ENCODE results near the gene NXPE3.

NXPE3 gene

DNA sequence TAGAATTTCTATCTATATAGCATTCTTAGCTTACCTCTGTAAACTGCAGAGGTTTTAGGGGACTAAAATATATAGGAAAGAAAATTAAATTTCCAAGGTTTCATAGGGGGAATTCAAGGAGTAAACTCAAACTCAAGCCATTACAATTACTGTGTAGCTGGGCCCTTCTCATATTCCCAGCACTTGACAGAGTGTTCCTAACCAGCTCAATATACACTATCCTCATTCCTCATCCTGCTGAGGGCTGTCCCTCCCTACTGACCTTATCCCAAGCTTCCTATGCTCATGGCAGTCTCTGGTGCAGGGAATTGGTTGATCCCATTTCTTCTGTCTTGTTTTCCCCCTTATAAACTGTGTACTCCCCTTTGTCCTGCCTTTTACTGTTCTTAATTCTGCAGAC, 33.9 kb downstream of the NXPE3 start:
- in situ Hi-C loops (cut with MboI; ENCODE audit: low sequenced_read_pairs, unreplicated experiment), result loop anchor here (5.0 kb wide), 1 partner anchor 719 kb away; no protein-coding TSS in a partner anchor

DNA sequence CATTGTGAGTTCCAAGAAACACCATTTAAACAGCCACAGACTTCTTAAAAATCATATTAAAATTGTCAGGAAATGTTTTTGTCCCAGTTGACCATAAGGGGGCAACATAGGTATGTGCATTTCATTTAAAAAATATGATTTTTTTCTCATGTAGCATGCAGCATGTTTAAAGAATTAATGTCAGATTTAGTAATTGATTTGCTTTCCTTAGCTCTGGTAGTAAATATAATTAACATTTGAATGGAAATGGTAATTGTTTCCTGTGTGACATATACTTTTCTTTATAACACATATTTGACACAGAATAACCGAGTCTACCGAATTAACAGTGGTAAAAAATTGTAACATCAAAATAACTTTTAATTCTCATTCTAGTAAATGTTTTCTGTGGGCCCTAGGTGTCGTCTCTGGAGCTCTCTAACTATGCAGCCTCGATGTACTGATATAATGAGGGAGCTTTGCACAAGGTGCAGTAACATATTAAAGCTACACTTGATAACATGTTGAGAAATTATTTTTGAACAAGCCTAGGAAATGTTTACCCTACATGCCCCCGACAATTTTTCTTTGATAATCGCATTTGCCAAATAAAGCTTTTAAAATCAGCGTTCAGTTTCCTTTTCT, 34.9 kb downstream of the NXPE3 start:
- TF ChIP-seq, protein P1, sequence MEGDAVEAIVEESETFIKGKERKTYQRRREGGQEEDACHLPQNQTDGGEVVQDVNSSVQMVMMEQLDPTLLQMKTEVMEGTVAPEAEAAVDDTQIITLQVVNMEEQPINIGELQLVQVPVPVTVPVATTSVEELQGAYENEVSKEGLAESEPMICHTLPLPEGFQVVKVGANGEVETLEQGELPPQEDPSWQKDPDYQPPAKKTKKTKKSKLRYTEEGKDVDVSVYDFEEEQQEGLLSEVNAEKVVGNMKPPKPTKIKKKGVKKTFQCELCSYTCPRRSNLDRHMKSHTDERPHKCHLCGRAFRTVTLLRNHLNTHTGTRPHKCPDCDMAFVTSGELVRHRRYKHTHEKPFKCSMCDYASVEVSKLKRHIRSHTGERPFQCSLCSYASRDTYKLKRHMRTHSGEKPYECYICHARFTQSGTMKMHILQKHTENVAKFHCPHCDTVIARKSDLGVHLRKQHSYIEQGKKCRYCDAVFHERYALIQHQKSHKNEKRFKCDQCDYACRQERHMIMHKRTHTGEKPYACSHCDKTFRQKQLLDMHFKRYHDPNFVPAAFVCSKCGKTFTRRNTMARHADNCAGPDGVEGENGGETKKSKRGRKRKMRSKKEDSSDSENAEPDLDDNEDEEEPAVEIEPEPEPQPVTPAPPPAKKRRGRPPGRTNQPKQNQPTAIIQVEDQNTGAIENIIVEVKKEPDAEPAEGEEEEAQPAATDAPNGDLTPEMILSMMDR (IDR thresholded peaks at IDR 0.05; ENCODE audit: borderline replicate concordance, control extremely low read depth, extremely low read depth, insufficient read depth, missing control alignments), result peak; percentile 17
- in situ Hi-C loops (cut with MboI; ENCODE audit: low sequenced_read_pairs, unreplicated experiment), result loop anchor here (5.0 kb wide), 1 partner anchor 718 kb away; no protein-coding TSS in a partner anchor
- no peak for DNase-seq (ENCODE audit: low spot score)

More for the DNA sequence above, 33.9 kb downstream of the NXPE3 start:
- no peak for DNase-seq (ENCODE audit: low spot score)
- TF ChIP-seq, protein P1 (IDR thresholded peaks at IDR 0.05; ENCODE audit: borderline replicate concordance, control extremely low read depth, extremely low read depth, insufficient read depth, missing control alignments), result no peak

DNA sequence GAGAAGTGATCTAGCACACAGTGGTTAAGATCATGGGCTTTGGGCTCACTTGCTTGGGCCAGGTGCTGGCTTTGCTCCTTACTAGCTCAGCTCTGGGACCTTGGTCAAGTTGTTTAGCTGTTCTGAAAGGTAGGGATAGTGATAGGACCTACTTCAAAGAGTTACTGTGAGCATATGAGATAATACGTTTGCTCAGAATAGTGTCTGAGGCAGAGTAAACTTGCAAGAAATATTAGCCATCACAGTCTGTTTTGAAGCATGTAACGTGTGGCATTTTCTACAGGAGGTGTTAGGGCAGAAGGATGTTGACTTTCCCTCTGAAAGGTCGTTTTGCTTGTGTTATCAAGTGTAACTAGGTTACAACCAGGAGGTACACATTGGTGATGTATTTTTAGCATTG, 35.8 kb downstream of the NXPE3 start:
- DNase-seq (ENCODE audit: low spot score), result no peak
- in situ Hi-C loops (cut with MboI; ENCODE audit: low sequenced_read_pairs, unreplicated experiment), result loop anchor here (5.0 kb wide), 1 partner anchor 717 kb away; no protein-coding TSS in a partner anchor
- TF ChIP-seq, protein P1 (IDR thresholded peaks at IDR 0.05; ENCODE audit: borderline replicate concordance, control extremely low read depth, extremely low read depth, insufficient read depth, missing control alignments), result no peak

DNA sequence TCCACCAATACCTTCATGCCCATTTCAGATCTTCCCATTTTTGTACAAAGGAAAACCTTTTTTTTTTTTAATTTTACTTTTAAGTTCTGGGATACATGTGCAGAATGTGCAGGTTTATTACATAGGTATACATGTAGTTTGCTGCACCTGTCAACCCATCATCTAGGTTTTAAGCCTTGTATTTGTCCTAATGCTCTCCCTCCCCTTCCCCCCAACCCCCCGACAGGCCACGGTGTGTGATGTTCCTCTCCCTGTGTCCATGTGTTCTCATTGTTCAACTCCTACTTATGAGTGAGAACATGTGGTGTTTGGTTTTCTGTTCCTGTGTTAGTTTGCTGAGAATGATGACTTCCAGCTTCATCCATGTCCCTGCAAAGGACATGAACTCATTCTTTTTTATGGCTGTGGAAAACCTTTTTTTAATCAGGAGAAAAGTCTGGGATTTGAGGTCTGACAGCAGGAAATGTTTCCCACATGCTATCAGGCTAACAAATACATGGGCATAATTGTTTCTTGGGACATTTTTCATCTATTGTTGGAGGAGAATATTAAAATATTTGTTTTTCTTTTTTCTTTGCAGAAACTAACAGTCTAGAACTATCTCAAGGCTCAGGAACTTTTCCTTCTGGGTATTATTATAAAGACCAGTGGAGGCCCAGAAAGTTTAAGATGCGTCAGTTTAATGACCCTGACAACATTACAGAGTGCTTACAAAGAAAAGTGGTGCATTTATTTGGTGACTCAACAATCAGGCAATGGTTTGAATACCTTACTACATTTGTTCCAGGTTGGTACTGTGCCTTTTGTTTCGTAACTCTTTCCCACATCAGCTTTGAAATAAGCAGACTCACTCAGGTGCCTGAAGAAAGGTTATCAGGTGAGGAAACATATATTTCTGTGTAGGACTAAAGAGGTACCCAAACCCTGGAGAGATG, 37.5 kb downstream of the NXPE3 start:
- DNase-seq (ENCODE audit: low spot score), result no peak
- TF ChIP-seq, protein P1 (IDR thresholded peaks at IDR 0.05; ENCODE audit: borderline replicate concordance, control extremely low read depth, extremely low read depth, insufficient read depth, missing control alignments), result no peak
- in situ Hi-C loops (cut with MboI; ENCODE audit: low sequenced_read_pairs, unreplicated experiment), result no loop called here

DNA sequence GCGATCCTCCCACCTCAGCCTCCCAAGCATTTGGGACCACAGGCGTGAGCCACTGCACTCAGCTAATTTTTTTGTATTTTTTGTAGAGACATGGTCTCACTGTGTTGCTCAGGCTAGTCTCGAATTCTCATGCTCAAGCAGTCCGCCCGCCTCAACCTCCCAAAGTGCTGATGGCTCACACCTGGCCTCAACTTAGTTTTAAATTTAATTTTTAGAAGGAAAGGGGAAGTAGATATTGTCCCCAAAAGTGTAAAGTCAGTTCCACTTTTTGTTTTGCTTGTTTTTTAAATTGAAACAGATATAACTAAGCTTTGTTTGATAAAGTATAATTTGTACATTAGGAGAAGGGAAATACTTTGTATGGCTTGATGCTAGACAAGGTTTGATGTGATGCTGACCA, 39.0 kb downstream of the NXPE3 start:
- in situ Hi-C loops (cut with MboI; ENCODE audit: low sequenced_read_pairs, unreplicated experiment), result no loop called here
- TF ChIP-seq, protein P1 (IDR thresholded peaks at IDR 0.05; ENCODE audit: borderline replicate concordance, control extremely low read depth, extremely low read depth, insufficient read depth, missing control alignments), result no peak

DNA sequence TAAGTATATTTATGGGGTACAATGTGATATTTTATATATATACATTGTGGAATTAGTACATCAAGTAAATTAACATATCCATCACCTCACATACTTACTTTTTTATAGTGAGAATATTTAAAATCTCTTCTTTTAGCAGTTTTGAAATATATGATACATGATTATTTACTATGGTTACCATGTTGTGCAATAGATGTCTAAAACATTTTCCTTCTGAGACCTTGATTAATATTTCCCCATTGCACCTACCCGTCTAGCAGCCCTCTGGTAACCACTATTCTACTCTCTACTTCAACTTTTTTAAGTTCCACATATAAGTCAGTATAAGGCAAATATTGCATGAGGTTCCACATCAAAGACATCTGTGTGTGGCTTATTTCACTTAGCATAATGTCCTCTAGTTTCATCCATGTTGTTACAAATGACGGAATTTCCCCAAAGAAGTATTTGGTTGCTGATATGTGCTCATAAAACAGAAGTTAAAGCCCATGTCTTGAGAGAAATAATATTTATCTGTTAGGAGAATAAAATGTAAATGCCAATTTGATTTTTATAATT, 40.7 kb downstream of the NXPE3 start:
- TF ChIP-seq, protein P1 (IDR thresholded peaks at IDR 0.05; ENCODE audit: borderline replicate concordance, control extremely low read depth, extremely low read depth, insufficient read depth, missing control alignments), result no peak
- no peak for DNase-seq (ENCODE audit: low spot score)
- in situ Hi-C loops (cut with MboI; ENCODE audit: low sequenced_read_pairs, unreplicated experiment), result no loop called here

More for the DNA sequence above, 39.0 kb downstream of the NXPE3 start:
- DNase-seq (ENCODE audit: low spot score), result no peak
